ENCODE measurements around the gene CHORDC1. TPM values are rescaled to one million over a fixed set of nuclear protein-coding genes. Genes with fewer than 3 reads are reported as not detected.

The CHORDC1 gene
- total and polyA plus RNA-seq, 9 donors, result 22.0 to 51.1 (median 30.5) TPM

- WGBS, 3 donors, result 75 to 81% (median 80%) methylated on average over 3 of the region's 3 CpGs
- Histone ChIP-seq H3K4me1 (ENCODE audit: insufficient read depth) (no peaks in the 10 kb centered on the region), H3K27me3 (no peaks in the 10 kb centered on the region), H3K4me3 (no peak overlapping the region), H3K36me3 (no peaks in the 10 kb centered on the region), H3K27ac (no peak overlapping the region), H3K9me3 (no peaks in the 10 kb centered on the region)
- DNase-seq, result no peak
- intact Hi-C loops (cut with DNase I), result no loop called here
- no peak for TF ChIP-seq CTCF (IDR thresholded peaks at IDR 0.05)
- no peak for TF ChIP-seq EP300 (IDR thresholded peaks at IDR 0.05)
- no peak for TF ChIP-seq POLR2A (IDR thresholded peaks at IDR 0.05)
These were observed 29.2 kb upstream of the CHORDC1 start for GRCh38 chr11:90252053-90252452.

- WGBS, 3 donors, result 66 to 79% (median 77%) methylated on average over 2 of the region's 2 CpGs
These were observed 28.8 kb upstream of the CHORDC1 start for GRCh38 chr11:90251599-90251998.

GRCh38 chr11:90250970-90251369 is 28.1 kb upstream of the CHORDC1 start:
- Histone ChIP-seq H3K27me3 (no peaks in the 10 kb centered on the region), H3K9me3 (no peaks in the 10 kb centered on the region), H3K4me3 (no peak overlapping the region), H3K27ac (no peak overlapping the region), H3K36me3 (no peaks in the 10 kb centered on the region), H3K4me1 (ENCODE audit: insufficient read depth) (no peaks in the 10 kb centered on the region)
- intact Hi-C loops (cut with DNase I), result no loop called here
- DNase-seq, result no peak
- TF ChIP-seq POLR2A (IDR thresholded peaks at IDR 0.05) (no peak), EP300 (IDR thresholded peaks at IDR 0.05) (no peak), CTCF (IDR thresholded peaks at IDR 0.05) (no peak)
- WGBS, 3 donors, result 69 to 72% (median 70%) methylated on average over 8 of the region's 8 CpGs

More at GRCh38 chr11:90251599-90251998, 28.8 kb upstream of the CHORDC1 start:
- DNase-seq, result no peak
- no peak overlapping the region for H3K4me3 ChIP-seq
- H3K36me3 ChIP-seq, result no peaks in the 10 kb centered on the region
- H3K27ac ChIP-seq, result no peak overlapping the region
- TF ChIP-seq EP300 (IDR thresholded peaks at IDR 0.05) (no peak), POLR2A (IDR thresholded peaks at IDR 0.05) (no peak), CTCF (IDR thresholded peaks at IDR 0.05) (no peak)
- intact Hi-C loops (cut with DNase I), result no loop called here
- no peaks in the 10 kb centered on the region for H3K4me1 ChIP-seq (ENCODE audit: insufficient read depth)
- H3K9me3 ChIP-seq, result no peaks in the 10 kb centered on the region
- no peaks in the 10 kb centered on the region for H3K27me3 ChIP-seq

- 93 to 97% (median 96%) methylated on average over 1 of the region's 1 CpG for WGBS, 3 donors
- H3K36me3 ChIP-seq, result no peaks in the 10 kb centered on the region
- no peak for TF ChIP-seq EP300 (IDR thresholded peaks at IDR 0.05)
- no peak for TF ChIP-seq POLR2A (IDR thresholded peaks at IDR 0.05)
- TF ChIP-seq CTCF (IDR thresholded peaks at IDR 0.05), result no peak
- no peaks in the 10 kb centered on the region for H3K9me3 ChIP-seq
- no peak overlapping the region for H3K4me3 ChIP-seq
- DNase-seq, result no peak
- no peaks in the 10 kb centered on the region for H3K4me1 ChIP-seq (ENCODE audit: insufficient read depth)
- H3K27me3 ChIP-seq, result no peaks in the 10 kb centered on the region
- H3K27ac ChIP-seq, result no peak overlapping the region
- intact Hi-C loops (cut with DNase I), result no loop called here
These were observed 23.6 kb upstream of the CHORDC1 start for GRCh38 chr11:90246468-90246867.

All from ovary (tissue), 9 donors.